ENCODE measurements around the gene RUFY3. TPM values are rescaled to one million over a fixed set of nuclear protein-coding genes. Genes with fewer than 3 reads are reported as not detected.
"Not testable (repeated sequence)": the region's sequence is repeated elsewhere in the genome, so short reads cannot be mapped to it uniquely, and the experiment has no call there.

The RUFY3 gene
- total RNA-seq, 1 donor from 2014 or later = 35.6 TPM

DNA sequence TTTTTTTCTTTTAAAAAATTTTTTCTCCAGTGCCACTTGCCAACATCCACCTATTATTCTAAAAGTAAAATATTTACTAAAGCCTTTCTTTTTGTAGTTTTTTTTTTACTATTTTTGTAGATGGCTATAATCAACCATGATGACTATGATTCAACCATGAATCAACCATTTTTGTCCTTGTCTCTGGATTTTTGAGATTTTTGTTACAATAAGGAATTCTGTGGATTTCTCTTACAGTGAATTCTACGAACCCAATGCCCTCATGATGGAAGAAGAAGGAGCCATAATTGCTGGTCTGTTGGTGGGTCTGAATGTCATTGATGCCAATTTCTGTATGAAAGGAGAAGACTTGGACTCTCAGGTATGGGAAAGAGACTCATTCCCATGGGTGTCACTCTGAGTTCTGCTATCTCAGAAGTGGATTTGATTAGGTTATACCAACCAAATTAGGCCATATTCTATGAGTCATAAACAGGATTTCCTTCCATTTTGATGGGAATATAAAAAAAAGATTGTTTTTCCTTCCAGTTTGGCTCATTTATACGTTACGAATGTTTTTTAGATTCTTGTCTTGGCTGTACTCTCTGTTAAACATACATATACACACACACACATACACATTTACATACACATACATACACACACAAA is 46.7 kb downstream of the RUFY3 start:
- no peak for DNase-seq (ENCODE audit: low read depth)
- Histone ChIP-seq H3K27me3 (ENCODE audit: control insufficient read depth, insufficient read depth, low read length) (no peaks in the 10 kb centered on the region), H3K36me3 (ENCODE audit: control insufficient read depth, insufficient read depth, low read length) (no peaks in the 10 kb centered on the region), H3K4me3 (ENCODE audit: low read depth, low read length) (no peak overlapping the region)
- TF ChIP-seq, protein P1, sequence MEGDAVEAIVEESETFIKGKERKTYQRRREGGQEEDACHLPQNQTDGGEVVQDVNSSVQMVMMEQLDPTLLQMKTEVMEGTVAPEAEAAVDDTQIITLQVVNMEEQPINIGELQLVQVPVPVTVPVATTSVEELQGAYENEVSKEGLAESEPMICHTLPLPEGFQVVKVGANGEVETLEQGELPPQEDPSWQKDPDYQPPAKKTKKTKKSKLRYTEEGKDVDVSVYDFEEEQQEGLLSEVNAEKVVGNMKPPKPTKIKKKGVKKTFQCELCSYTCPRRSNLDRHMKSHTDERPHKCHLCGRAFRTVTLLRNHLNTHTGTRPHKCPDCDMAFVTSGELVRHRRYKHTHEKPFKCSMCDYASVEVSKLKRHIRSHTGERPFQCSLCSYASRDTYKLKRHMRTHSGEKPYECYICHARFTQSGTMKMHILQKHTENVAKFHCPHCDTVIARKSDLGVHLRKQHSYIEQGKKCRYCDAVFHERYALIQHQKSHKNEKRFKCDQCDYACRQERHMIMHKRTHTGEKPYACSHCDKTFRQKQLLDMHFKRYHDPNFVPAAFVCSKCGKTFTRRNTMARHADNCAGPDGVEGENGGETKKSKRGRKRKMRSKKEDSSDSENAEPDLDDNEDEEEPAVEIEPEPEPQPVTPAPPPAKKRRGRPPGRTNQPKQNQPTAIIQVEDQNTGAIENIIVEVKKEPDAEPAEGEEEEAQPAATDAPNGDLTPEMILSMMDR (IDR thresholded peaks at IDR 0.05; ENCODE audit: insufficient read depth, low read length, poor library complexity, severe bottlenecking) = no peak

- not testable (repeated sequence) for H3K4me3 ChIP-seq (ENCODE audit: low read depth, low read length); H3K27me3 ChIP-seq (ENCODE audit: control insufficient read depth, insufficient read depth, low read length); DNase-seq (ENCODE audit: low read depth); H3K36me3 ChIP-seq (ENCODE audit: control insufficient read depth, insufficient read depth, low read length)
Measured at GRCh38 chr4:70769396-70769795, 47.6 kb downstream of the RUFY3 start.

DNA sequence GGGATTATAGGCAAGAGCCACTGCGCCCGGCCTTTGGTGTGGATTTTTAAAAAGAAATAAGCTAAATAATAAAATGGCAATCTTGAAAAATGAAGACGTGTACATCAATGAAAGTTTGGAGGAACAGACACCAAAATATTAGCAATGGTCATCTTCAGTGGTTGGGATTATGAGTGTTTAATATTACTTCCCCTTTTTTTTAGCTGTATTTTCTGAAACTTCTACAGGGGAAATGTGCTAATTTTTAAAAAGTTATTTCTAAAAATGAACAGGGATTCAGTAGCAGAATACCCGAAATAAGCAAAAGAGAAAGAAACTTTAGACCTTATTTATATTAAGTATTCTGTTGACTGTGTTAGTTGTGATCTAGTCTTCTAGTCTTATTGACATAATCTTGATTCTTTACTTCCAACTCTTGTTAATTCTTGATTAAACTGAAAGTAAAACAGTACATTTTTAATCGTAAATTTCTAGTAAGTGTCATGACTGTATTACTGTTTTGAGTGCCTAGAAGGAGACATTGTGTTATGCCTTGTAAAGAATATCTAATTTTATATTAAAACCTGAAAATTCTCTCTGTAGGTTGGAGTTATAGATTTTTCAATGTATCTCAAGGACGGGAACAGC is 51.3 kb downstream of the RUFY3 start:
- H3K4me3 ChIP-seq (ENCODE audit: low read depth, low read length) = no peak overlapping the region
- TF ChIP-seq, protein P1 (IDR thresholded peaks at IDR 0.05; ENCODE audit: insufficient read depth, low read length, poor library complexity, severe bottlenecking) = no peak

GRCh38 chr4:70778888-70779422 is 57.2 kb downstream of the RUFY3 start:
- no peak for DNase-seq (ENCODE audit: low read depth)
- Histone ChIP-seq H3K27me3 (ENCODE audit: control insufficient read depth, insufficient read depth, low read length) (no peaks in the 10 kb centered on the region), H3K4me3 (ENCODE audit: low read depth, low read length) (no peak overlapping the region), H3K36me3 (ENCODE audit: control insufficient read depth, insufficient read depth, low read length) (no peaks in the 10 kb centered on the region)
- TF ChIP-seq, protein P1 (IDR thresholded peaks at IDR 0.05; ENCODE audit: insufficient read depth, low read length, poor library complexity, severe bottlenecking) = no peak

More for the DNA sequence above, 51.3 kb downstream of the RUFY3 start:
- Histone ChIP-seq H3K36me3 (ENCODE audit: control insufficient read depth, insufficient read depth, low read length) (no peaks in the 10 kb centered on the region), H3K27me3 (ENCODE audit: control insufficient read depth, insufficient read depth, low read length) (no peaks in the 10 kb centered on the region)
- DNase-seq (ENCODE audit: low read depth) = no peak

DNA sequence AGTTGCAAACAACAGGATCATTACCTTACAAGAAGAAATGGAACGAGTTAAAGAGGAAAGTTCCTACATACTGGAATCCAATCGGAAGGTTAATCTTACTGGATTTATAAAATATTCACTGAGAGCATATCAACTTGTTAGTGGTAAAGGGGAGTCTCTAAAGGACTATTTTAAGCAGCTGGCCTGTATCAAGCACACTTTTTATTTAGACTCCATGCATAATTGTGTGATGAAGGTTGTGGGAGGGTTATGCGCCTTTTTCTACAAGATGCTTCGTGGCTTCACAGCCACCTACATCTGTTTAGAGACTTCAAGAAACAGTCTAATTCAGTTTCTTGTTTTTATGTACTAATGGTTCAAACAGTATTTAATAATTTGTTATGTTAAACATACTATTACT is 61.3 kb downstream of the RUFY3 start:
- H3K4me3 ChIP-seq (ENCODE audit: low read depth, low read length) = no peak overlapping the region
- no peaks in the 10 kb centered on the region for H3K36me3 ChIP-seq (ENCODE audit: control insufficient read depth, insufficient read depth, low read length)
- no peak for DNase-seq (ENCODE audit: low read depth)
- TF ChIP-seq, protein P1 (IDR thresholded peaks at IDR 0.05; ENCODE audit: insufficient read depth, low read length, poor library complexity, severe bottlenecking) = no peak
- no peaks in the 10 kb centered on the region for H3K27me3 ChIP-seq (ENCODE audit: control insufficient read depth, insufficient read depth, low read length)

DNA sequence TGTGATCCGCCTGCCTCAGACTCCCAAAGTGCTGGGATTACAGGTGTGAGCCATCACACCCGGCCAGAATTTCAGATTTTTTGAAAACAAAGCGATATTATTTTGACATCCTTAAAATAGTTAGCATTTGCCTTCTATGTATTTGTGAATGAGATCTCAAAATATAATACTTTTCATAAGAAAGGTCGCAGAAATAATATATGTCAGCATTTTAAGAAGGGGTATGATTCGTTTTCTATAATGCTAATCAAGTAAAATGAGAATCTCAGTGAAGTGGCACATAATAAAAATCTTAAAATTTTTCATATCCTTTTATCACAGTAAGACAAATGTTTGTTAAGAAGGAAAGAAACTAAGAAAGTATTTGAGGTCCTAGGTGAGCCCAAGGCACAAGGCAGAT is 65.7 kb downstream of the RUFY3 start:
- TF ChIP-seq, protein P1 (IDR thresholded peaks at IDR 0.05; ENCODE audit: insufficient read depth, low read length, poor library complexity, severe bottlenecking) = no peak
- no peak overlapping the region for H3K4me3 ChIP-seq (ENCODE audit: low read depth, low read length)
- peaks cover 1% of the 10 kb centered on the region for H3K36me3 ChIP-seq (ENCODE audit: control insufficient read depth, insufficient read depth, low read length)
- DNase-seq (ENCODE audit: low read depth) = no peak
- no peaks in the 10 kb centered on the region for H3K27me3 ChIP-seq (ENCODE audit: control insufficient read depth, insufficient read depth, low read length)

All from kidney epithelial cell (primary cell).